Cortex of kidney (tissue), 1 donor: ENCODE data around the gene PCED1A.
"Not testable (repeated sequence)": the region's sequence is repeated elsewhere in the genome, so short reads cannot be mapped to it uniquely, and the experiment has no call there.

Source experiments
- DNase-seq: peaks from one replicate; lab custom pipeline; 2025; lab: John Stamatoyannopoulos, UW

Gene PCED1A

DNA sequence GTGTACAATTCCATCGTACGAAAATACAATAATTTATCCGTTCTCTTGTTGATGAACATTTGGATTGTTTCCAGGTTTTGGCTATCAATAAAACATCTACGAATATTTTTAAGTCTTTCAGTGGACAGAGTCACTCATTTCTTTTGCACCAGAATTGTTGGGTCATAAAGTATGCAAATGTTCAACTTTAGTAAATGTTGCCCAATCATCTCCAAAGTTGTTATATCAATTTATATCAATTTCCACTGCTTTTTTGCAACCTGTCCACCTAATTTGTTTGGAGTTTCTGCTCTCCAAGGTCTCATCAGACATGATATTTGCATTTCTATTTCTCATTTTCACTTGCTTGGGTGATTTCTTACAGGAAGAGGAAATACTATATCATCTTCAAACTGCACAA, 13.8 kb downstream of the PCED1A start:
- no peak for DNase-seq

DNA sequence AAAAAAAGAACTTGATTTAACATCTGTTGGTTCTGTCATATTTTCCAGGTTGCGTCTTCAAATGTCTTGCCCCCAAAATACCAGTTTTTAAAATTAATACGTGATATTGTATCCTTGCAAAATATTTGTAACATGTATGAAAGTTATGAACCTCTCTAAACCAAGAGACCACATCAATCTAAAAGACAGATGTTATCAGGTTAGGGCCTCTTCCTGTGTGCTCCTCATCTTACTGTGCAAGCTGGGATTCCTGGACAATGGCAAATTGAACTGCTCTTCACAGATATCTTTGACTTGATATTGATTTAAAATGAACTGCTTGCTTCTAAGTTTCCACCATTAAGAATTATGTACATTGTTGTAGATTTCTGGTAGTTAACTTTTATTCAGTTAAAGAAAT, 14.7 kb downstream of the PCED1A start:
- DNase-seq, result no peak

DNA sequence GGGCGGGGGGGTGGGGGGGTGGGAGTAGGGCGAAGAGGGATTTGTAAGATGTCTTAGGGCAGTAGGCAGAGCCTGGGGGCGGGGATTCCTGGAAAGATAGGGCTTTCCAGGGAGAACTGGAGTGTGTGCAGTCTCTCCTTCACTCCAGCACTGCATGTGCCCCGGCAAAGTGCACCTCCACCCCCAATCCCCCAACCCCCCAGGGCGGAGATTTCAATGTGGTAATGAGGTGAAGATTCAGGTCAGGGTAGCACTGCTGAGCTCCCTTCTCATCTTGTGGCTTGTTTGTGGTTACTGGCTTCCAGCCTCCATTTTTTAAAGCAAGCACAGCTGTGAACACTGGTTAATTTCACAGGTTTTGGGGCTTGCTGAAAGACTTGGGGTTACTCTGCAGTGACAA, 18.4 kb downstream of the PCED1A start:
- no peak for DNase-seq

DNA sequence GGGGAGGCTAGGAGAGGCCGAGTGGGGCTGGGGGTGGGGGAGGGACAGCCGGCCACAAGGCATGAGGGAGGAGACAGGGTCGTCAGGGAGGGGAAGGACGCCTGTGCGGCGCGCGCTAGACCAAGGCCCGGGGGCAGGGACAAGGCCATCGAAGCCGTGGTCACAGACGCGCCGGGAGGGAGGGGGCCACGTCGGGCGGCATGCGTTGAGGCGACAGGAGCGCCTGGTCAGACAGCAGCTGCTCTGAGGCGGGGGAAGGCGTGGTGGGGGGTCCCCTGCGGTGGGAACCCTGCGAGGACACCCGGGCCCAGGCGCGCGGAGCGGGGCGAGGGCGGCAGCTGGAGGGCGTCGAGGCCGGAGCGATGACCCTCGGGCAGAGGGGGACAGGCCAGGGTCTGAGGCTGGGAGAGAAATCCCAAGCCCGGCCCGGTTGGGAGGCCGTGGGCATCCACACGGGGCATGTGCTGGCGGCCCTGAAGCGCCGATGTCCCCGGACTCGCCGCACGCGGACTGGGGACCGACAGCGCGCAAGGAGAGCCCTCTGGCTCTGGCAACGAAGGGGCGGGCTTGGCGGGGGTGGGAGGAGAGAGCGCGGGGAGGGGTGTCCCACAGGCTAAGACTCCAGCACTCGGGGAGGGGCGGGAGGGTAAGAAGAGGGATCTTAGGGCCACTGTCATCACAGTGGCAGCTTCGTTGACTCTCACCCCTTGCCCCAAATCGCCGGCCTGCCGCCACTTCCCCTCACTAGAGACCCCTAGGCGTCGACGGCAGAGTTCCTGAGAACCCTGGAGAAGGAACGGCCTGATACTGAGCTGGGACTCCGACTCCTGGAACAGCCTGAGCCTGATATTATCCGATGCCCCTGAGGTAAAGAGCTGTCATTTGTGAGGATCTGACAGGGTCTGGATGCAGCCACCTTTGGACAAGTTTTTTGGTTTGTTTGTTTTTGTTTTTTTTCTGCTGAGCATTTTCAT, 19.3 kb downstream of the PCED1A start:
- no peak for DNase-seq

DNA sequence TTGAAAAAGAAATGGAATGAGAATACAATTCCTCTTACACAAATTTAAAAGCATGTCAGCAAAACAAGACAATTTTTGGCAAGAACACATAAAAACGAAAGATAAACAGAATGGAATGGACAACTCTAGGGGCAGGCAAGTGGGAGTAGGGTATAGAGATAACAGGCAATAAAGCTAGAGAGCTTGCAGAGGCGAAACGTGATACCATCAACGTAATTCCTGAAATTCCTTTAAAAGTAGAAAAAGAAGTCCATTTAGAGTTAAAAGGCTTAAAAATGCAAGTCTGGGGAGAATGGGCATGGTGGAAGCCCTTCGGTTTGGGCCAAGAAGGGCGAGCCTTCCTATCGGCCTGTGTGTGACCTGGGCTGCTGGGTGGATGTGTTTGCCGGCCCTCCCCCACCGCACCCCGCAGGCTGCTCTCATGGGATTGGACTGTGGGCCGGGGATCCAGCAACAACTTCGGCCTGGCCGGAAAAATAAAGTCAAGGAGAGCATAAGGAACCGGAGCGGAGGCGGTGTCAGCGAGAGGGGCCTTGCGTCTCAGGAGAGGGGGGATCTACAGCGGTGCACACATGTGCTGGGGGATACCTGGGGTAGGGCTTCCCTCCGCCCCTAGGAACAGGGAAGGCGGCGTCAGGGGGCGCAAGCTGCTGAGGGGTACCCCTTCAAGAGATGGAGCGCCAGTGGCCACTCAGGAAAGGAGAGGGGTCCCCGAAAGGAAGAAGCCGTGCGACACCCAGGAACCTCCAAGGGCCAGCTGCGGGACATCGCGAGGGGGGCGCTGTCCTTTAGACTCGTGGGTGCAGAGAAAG, 20.2 kb downstream of the PCED1A start:
- DNase-seq, result no peak

DNA sequence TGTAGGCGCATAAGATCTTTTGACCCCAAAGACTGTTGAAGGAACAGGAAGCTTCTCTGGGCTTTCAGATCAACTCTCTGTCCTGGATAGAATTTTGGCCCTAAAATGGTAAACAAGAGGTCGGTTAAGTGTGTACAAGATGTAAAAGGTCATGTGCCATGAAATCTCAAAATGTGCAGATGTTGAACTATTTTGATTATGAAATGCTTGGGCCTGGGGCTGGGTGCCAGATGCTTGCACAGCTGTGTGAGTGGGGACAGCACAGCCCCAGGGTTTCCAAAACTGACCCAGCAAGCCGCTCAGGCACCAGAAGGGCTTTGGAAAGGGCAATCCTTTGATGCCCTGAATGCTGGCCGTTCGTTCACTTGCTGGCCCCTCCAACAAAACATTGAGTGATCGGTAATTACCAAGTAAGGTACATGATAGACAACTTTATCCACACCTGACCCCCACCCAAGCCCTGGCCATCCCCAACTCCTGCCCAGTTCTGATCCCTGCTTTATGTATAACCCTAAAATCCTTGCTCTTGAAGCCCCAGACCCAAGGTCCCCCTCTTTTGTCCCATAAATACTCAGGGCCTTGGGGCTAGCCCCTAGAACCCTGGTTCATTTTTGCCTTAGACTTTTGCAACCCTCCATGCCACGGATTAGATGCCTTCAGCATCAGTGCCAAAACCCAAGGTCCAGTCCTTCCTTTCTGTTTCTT, 22.4 kb downstream of the PCED1A start:
- DNase-seq, result no peak

DNA sequence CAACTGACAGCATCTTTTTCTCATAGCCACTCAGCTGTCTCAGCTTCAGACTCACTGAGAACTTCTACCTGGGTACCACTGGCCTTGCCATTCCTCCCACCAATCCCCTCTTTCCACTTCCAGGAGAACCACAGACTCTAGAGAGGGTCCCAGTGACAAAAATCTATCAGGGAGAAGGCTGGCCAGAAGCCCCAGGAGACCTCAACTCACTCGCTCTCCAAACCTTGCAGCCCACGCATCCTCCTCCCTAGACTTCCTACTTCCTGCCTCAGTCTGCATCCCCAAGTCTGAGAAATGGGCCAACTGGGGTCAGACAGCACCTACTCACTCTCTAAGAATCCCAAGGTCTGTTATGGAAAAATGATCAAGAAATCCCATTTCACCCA, 23.1 kb downstream of the PCED1A start:
- DNase-seq, result no peak

DNA sequence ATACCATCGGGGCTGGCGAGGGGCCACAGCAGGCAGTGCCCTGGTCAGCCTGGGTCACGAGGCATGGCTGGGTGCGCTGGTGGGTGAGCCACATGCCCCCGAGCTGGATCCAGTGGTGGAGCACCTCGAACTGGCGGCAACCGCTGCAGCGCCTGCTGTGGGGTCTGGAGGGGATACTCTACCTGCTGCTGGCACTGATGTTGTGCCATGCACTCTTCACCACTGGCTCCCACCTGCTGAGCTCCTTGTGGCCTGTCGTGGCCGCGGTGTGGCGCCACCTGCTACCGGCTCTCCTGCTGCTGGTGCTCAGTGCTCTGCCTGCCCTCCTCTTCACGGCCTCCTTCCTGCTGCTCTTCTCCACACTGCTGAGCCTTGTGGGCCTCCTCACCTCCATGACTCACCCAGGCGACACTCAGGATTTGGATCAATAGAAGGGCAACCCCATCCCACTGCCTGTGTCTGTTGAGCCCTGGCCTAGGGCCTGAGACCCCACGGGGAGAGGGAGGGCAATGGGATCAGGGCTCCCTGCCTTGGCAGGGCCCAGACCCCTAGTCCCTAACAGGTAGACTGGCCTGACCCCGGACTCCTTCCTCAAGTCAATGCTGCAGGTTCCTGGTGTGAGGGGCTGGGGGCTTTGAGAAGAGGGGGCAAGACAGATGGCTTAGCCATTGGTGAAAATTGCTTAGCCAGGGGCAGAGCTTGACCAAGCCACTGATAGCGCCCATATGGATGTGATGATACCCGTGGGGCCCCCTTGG, 23.7 kb downstream of the PCED1A start:
- no peak for DNase-seq

DNA sequence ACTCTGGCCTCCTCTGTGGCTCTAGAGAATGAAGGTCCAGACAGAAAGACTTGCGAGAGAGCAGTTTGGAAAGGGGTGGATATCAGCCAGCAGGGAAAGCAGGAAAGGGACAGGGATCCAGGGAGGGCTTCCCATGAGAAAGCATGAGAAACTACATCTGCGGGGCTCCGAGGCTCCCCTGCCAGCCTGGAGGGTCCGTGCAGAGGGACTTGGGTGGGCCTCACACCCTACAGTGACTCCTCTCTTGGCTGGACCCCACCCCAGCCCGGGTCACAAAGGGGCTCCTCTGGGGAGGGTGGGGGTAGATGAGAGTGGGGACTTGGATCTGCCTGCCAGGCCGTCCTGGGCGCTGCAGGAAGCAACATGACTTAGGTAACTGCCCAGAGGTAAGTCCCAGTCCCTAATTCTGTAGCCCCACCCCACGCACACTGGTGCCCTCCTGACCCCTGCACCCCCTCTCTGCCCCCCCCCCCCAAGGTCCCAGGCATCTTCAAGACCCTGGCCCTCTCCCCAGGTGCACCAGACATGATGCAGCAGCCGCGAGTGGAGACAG, 24.3 kb downstream of the PCED1A start, which contains the start of gene TMEM239:
Gene TMEM239 (plus strand): TSS at position 335 of the 553 bp plus-strand sequence. CDS start 191 bp downstream, at position 526.
- no peak for DNase-seq

DNA sequence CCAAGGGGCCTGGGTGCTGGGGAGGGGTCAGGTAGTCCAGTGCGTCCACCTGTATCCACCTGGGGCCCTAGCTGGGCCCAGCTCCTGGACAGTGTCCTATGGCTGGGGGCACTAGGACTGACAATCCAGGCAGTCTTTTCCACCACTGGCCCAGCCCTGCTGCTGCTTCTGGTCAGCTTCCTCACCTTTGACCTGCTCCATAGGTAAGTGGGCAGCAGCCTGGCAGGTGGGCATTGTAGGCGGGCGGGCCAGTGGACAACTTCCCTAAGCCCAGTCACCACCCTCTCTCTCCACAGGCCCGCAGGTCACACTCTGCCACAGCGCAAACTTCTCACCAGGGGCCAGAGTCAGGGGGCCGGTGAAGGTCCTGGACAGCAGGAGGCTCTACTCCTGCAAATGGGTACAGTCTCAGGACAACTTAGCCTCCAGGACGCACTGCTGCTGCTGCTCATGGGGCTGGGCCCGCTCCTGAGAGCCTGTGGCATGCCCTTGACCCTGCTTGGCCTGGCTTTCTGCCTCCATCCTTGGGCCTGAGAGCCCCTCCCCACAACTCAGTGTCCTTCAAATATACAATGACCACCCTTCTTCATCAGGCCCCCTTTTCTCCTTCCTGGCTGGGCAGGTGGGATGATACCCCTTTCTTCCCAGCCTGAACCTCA, 25.1 kb downstream of the PCED1A start:
- no peak for DNase-seq

DNA sequence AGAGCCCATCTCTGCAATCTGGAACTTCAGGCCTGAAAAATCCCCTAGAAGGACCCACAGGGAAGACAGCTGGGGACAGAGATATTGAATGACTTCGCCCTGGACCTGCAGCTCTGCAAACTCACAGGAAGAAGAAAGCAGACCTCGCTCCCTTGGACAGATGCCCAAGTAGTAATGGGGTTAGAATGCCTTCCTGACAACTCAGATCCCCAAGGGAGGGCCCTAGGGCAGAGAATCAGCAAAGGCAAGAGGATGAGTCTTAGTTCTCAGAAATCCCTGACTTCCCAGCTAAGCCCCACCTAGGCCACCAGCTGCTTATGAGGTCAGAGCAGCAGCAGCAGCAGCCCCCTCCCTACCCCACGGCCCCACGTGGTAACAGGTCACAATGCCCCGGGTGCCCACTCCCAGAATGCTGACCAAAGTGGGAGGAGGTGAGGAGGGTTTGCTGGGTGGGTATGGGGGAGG, 25.8 kb downstream of the PCED1A start, which contains the start of gene C20orf141:
Gene C20orf141 (plus strand): TSS at position 401 of the 465 bp plus-strand sequence. CDS start 198 bp downstream, outside the sequence.
- no peak for DNase-seq

DNA sequence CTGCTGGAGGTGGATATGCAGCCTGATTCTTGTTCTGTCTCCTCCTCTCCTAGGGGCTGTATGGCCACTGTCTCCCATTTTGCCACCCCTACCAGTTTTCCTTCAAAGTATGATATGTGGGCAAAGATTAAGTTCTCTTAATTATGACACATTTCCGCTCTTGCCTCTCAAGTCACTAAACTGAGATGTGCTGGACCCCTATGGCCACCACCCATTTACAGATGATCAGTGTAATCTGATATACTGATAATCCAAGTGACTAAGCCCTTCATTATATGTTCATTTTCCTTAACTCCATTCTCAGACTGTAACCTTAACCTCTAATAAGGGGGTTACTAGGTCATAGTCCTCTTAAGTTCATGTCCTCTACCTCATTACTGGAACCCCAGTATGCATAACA, 26.4 kb downstream of the PCED1A start:
- DNase-seq, result no peak

DNA sequence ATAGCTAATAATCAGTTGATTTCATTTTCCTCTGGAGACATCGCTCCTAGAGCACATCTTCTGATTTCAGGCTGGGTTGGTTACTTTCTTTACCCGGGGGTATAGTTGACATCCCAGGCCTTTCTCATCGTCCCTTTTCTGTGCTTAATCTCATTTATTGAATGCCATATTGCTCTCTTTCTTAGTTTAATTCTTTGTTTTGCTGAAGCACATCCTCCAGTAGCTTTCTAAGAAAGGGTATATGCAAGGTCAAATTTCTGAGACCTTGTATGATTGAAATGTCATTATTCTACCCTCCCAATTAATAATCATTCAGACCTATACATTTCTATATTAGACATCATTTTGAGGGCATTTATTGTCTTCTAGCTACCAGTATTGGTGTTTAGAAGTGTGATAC, 28.3 kb downstream of the PCED1A start:
- DNase-seq, result no peak

DNA sequence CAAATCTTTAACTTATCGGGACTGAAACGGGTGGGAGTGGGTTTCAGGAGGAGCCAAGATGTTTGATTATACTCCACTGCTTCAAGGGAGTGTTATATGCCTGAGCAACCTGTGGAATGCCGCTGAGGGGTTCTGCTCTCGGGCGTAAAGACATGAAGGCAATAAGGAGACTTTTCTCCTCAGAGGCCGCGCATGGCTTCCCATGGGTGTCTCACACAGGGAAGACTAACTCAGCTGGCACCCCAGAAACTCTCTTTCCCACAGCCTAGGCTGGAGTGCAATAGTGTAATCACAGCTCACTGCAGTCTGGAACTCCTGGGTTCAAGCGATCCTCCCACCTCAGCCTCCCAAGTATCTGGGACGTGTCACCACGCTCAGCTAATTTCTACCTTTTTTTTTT, 30.8 kb downstream of the PCED1A start:
- DNase-seq, result no peak

DNA sequence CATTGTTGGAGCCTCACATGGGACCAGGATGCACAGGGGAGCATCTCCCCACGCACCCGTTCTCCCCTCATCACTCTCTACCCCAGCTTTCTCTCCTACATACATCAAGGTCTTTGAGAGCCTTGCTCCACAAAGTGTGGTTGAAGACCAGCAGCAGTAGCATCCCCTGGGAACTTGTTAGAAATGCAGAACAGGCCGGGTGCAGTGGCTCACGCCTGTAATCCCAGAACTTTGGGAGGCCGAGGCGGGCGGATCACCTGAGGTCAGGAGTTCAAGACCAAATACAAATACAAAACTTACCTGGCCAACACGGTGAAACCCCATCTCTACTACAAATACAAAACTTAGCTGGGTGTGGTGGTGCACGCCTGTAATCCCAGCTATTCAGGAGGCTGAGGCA, 32.5 kb downstream of the PCED1A start:
- DNase-seq, result not testable (repeated sequence)

DNA sequence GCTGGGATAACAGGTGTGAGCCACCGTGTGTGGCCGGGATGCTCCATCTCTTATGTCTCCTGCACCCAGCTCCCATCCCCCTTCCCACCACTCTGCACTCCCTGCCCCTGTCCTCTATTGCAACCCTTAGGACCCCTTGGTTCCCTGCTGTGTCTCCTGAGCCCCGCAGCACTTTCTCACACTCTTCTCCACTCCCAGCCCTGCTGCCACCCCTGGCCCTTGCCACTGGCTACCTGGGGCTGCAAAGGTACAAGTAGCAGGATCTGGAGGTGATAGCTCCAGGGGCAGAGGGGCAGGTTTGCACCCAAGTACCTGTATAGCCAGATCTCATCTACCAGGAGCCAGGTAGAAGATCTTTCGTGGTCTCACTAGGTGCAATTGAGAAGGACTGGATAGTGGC, 33.4 kb downstream of the PCED1A start:
- no peak for DNase-seq

DNA sequence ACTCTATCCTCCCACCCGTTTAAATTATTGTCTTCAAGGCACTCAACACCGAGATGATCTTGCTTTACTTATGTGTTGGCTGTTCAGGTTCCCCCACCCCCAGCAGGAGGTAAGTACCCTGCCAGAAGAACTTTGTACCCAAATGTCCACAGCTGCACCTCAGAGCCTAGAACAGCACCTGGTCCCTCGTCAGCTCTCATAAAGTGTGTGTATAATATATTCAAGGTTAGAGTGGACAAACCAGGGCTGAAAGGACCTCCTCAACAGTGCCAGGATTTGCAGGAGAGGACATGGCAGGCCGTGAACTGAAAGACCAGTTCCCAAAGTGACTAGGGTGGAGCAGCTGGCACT, 34.1 kb downstream of the PCED1A start:
- no peak for DNase-seq

DNA sequence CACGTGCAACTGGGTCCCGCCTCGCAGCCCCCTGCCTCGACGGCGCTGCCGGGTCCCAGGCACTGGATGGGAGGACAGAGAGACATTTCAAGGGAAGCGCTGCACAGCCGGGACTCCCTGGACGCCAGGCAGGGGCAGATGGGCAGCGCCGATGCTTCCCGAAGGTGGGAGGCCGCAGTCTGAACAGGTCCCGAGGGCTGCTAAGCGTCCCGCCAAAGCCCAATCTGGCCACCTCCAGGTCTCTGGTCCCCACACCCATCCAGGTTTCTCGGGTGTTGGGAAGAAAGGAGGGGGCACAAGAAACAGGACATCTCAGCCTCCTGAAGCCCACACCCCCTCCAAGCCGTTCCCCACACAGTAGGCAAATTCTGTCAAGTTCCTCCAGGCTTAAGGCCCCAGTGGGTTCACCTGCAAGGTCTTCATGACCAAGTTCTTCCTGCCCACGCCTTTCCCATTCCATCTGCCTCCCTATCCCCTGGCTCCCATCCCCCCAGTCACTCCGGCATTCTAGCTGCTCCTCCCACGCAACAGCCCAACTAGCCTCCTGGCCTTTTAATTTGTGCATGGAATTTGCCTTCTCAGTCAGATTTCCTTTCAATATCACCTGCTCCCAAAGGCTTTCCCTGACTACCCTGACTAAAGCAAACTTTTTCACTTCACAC, 34.6 kb downstream of the PCED1A start:
- DNase-seq, result no peak

DNA sequence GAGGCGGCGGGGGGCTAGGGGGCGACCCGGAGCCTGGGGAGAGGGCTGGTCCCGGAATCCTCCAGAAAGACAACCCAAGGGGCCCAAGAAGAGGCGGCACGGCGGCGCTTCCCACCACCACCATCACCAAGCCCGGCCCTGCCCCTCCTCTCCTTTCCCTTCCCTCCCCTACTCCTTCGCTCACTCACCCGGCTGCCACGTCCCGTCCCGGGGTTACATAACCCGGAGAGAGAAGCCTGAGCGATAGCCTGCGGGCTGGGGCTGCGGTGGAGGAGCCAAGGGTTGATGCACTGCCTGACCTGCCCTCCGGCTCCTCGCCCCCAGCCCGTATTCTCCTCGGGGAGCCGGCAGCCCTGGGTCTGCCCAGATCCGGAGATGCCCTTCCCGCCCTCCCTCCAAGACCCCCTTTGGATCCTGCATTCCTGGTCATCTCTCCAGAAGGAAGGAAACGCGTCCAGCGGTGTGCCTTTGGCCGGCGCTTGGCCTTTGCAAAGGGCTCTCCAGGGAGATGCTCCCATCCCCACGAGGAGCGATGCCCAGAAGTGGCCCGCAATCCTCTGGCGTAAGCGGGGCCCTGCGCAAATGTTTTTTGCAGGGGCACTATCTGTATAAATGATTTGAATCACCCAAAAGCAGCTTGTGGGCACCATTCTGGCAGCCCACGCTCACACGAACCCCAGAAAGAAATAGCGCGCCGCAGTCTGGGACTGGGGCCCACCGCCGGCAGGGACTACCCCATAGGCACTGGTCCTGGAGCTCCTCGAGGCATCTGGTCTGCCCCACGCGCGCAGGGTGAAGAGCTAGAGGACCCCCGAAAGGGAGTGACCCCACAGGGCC, 35.4 kb downstream of the PCED1A start:
- DNase-seq, result no peak
